ENCODE measurements around the gene CAMK4. TPM values are rescaled to one million over a fixed set of nuclear protein-coding genes. Genes with fewer than 3 reads are reported as not detected.

Gene CAMK4
- total and polyA plus RNA-seq, 2 donors (not counting 1 experiment from before 2014, with no cell fraction given), result 0.83 to 5.9 TPM

- Histone ChIP-seq H4K20me1 (ENCODE audit: control insufficient read depth, extremely low read depth, insufficient read depth, low read length) (no peaks in the 10 kb centered on the region), H3K27ac (ENCODE audit: insufficient read depth, low read length) (no peak overlapping the region), H3K79me2 (ENCODE audit: control insufficient read depth, insufficient read depth, low read length) (no peaks in the 10 kb centered on the region), H3K27me3 (ENCODE audit: control insufficient read depth, insufficient read depth, low read length) (no peaks in the 10 kb centered on the region), H3K36me3 (ENCODE audit: control insufficient read depth, insufficient read depth, low read length) (no peaks in the 10 kb centered on the region), H3K4me3 (replicated peaks in 1 of 4; ENCODE audit: control extremely low read depth in 1 of 4, insufficient read depth in 1 of 4, low read depth in 3 of 4, low read length in 4 of 4) (no peak overlapping the region), H3K9me3 (ENCODE audit: control insufficient read depth, insufficient read depth, low read depth, low read length) (no peaks in the 10 kb centered on the region), H3K4me2 (ENCODE audit: extremely low read depth, insufficient read depth, low read length) (no peak overlapping the region), H3K9ac (ENCODE audit: insufficient read depth, low read length) (no peak overlapping the region), H3K4me1 (ENCODE audit: control insufficient read depth, extremely low read depth, insufficient read depth, low read length) (no peaks in the 10 kb centered on the region), H2AFZ (ENCODE audit: low read length) (no peak overlapping the region)
- DNase-seq (ENCODE audit: low read depth in 2 of 2), result peak in 1 of 2 donors; percentile 68
- no peak for TF ChIP-seq EZH2 (IDR thresholded peaks at IDR 0.05; ENCODE audit: low read length, missing control alignments)
- TF ChIP-seq, protein P1, sequence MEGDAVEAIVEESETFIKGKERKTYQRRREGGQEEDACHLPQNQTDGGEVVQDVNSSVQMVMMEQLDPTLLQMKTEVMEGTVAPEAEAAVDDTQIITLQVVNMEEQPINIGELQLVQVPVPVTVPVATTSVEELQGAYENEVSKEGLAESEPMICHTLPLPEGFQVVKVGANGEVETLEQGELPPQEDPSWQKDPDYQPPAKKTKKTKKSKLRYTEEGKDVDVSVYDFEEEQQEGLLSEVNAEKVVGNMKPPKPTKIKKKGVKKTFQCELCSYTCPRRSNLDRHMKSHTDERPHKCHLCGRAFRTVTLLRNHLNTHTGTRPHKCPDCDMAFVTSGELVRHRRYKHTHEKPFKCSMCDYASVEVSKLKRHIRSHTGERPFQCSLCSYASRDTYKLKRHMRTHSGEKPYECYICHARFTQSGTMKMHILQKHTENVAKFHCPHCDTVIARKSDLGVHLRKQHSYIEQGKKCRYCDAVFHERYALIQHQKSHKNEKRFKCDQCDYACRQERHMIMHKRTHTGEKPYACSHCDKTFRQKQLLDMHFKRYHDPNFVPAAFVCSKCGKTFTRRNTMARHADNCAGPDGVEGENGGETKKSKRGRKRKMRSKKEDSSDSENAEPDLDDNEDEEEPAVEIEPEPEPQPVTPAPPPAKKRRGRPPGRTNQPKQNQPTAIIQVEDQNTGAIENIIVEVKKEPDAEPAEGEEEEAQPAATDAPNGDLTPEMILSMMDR (conservative IDR thresholded peaks at IDR 0.05 in 1 of 2, IDR thresholded peaks at IDR 0.05 in 1 of 2; ENCODE audit: low read depth in 1 of 2, low read length in 2 of 2), result no peak
These were observed 159.2 kb downstream of the CAMK4 start for GRCh38 chr5:111383288-111383970.

GRCh38 chr5:111384220-111384619 is 160.0 kb downstream of the CAMK4 start:
- DNase-seq (ENCODE audit: low read depth in 2 of 2), result peak; percentile 6 to 24
- H4K20me1 ChIP-seq (ENCODE audit: control insufficient read depth, extremely low read depth, insufficient read depth, low read length), result no peaks in the 10 kb centered on the region
- TF ChIP-seq EZH2 (IDR thresholded peaks at IDR 0.05; ENCODE audit: low read length, missing control alignments), result no peak
- TF ChIP-seq, protein P1 (conservative IDR thresholded peaks at IDR 0.05 in 1 of 2, IDR thresholded peaks at IDR 0.05 in 1 of 2; ENCODE audit: low read depth in 1 of 2, low read length in 2 of 2), result no peak
- no peaks in the 10 kb centered on the region for H3K27me3 ChIP-seq (ENCODE audit: control insufficient read depth, insufficient read depth, low read length)
- H3K79me2 ChIP-seq (ENCODE audit: control insufficient read depth, insufficient read depth, low read length), result no peaks in the 10 kb centered on the region
- H3K36me3 ChIP-seq (ENCODE audit: control insufficient read depth, insufficient read depth, low read length), result no peaks in the 10 kb centered on the region
- H3K4me1 ChIP-seq (ENCODE audit: control insufficient read depth, extremely low read depth, insufficient read depth, low read length), result no peaks in the 10 kb centered on the region
- H3K27ac ChIP-seq (ENCODE audit: insufficient read depth, low read length), result no peak overlapping the region
- no peak overlapping the region for H3K4me2 ChIP-seq (ENCODE audit: extremely low read depth, insufficient read depth, low read length)
- H3K9me3 ChIP-seq (ENCODE audit: control insufficient read depth, insufficient read depth, low read depth, low read length), result no peaks in the 10 kb centered on the region
- no peak overlapping the region for H2AFZ ChIP-seq (ENCODE audit: low read length)
- no peak overlapping the region for H3K9ac ChIP-seq (ENCODE audit: insufficient read depth, low read length)
- no peak overlapping the region for H3K4me3 ChIP-seq (replicated peaks in 1 of 4; ENCODE audit: control extremely low read depth in 1 of 4, insufficient read depth in 1 of 4, low read depth in 3 of 4, low read length in 4 of 4)

- Histone ChIP-seq H3K9me3 (ENCODE audit: control insufficient read depth, insufficient read depth, low read depth, low read length) (no peaks in the 10 kb centered on the region), H3K27ac (ENCODE audit: insufficient read depth, low read length) (no peak overlapping the region), H4K20me1 (ENCODE audit: control insufficient read depth, extremely low read depth, insufficient read depth, low read length) (no peaks in the 10 kb centered on the region), H2AFZ (ENCODE audit: low read length) (no peak overlapping the region), H3K4me3 (replicated peaks in 1 of 4; ENCODE audit: control extremely low read depth in 1 of 4, insufficient read depth in 1 of 4, low read depth in 3 of 4, low read length in 4 of 4) (no peak overlapping the region), H3K4me2 (ENCODE audit: extremely low read depth, insufficient read depth, low read length) (no peak overlapping the region), H3K36me3 (ENCODE audit: control insufficient read depth, insufficient read depth, low read length) (no peaks in the 10 kb centered on the region), H3K79me2 (ENCODE audit: control insufficient read depth, insufficient read depth, low read length) (no peaks in the 10 kb centered on the region), H3K4me1 (ENCODE audit: control insufficient read depth, extremely low read depth, insufficient read depth, low read length) (peaks cover 2% of the 10 kb centered on the region), H3K27me3 (ENCODE audit: control insufficient read depth, insufficient read depth, low read length) (no peaks in the 10 kb centered on the region), H3K9ac (ENCODE audit: insufficient read depth, low read length) (no peak overlapping the region)
- no peak for DNase-seq (ENCODE audit: low read depth in 2 of 2)
- TF ChIP-seq, protein P1 (conservative IDR thresholded peaks at IDR 0.05 in 1 of 2, IDR thresholded peaks at IDR 0.05 in 1 of 2; ENCODE audit: low read depth in 1 of 2, low read length in 2 of 2), result no peak
- no peak for TF ChIP-seq EZH2 (IDR thresholded peaks at IDR 0.05; ENCODE audit: low read length, missing control alignments)
These were observed 160.9 kb downstream of the CAMK4 start for GRCh38 chr5:111385051-111385450.

Measured in fibroblast of lung (primary cell).